Middle frontal gyrus (tissue), 1 donor: Measurements from ENCODE around the gene INTS6L.

ENCODE experiments used
- DNase-seq: peaks from one replicate; pipeline ENCODE4 v3.0.0-alpha.2; 2015; ENCODE audit warnings: low spot score; ENCODE audit errors: extremely low spot score

The INTS6L gene, protein sequence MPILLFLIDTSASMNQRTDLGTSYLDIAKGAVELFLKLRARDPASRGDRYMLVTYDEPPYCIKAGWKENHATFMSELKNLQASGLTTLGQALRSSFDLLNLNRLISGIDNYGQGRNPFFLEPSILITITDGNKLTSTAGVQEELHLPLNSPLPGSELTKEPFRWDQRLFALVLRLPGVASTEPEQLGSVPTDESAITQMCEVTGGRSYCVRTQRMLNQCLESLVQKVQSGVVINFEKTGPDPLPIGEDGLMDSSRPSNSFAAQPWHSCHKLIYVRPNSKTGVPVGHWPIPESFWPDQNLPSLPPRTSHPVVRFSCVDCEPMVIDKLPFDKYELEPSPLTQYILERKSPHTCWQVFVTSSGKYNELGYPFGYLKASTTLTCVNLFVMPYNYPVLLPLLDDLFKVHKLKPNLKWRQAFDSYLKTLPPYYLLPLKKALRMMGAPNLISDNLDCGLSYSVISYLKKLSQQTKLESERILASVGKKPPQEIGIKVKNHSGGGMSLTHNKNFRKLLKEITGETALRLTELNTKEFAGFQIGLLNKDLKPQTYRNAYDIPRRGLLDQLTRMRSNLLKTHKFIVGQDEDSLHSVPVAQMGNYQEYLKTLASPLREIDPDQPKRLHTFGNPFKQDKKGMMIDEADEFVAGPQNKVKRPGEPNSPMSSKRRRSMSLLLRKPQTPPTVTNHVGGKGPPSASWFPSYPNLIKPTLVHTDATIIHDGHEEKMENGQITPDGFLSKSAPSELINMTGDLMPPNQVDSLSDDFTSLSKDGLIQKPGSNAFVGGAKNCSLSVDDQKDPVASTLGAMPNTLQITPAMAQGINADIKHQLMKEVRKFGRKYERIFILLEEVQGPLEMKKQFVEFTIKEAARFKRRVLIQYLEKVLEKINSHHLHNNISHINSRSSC

DNA sequence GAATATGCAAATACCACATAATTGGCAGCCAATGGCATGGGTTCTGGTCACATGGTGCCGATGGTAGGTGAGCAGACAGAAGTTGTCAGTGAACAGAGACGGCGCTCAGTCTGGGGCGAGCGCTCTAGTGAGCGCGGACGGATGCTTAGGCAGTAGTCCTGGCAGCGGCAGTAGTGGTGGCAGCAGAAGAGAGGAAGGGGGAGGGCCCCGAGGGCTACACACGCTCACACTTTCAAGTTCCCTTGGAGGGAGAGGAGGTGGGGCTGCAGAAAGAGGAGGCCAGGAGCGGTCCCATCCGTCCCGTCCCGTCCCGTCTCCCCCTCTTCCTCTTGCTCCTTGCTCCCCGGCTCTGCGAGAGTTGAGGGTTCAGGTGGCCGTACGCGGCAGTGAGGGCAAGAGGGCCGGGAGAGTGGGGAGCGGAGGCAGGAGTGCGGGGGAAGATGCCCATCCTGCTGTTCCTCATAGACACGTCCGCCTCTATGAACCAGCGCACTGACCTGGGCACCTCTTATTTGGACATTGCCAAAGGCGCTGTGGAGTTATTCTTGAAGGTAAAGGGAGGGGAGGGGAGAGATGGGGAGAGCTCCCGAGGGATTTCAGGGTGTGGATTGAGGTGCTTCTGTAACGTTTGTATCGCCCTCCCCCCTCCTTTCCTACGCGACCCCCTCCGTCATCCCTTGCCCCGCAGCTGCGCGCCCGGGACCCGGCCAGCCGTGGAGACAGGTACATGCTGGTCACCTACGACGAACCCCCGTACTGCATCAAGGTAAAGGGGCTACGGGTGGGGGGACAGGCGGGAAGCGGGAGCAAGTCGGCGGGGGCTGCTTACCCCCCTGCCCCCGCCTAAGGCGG is at the start of gene INTS6L:
Gene INTS6L (plus strand): TSS at position 108 of the 852 bp plus-strand sequence. CDS start 333 bp downstream, at position 441.
- peak; percentile 55 for DNase-seq

DNA sequence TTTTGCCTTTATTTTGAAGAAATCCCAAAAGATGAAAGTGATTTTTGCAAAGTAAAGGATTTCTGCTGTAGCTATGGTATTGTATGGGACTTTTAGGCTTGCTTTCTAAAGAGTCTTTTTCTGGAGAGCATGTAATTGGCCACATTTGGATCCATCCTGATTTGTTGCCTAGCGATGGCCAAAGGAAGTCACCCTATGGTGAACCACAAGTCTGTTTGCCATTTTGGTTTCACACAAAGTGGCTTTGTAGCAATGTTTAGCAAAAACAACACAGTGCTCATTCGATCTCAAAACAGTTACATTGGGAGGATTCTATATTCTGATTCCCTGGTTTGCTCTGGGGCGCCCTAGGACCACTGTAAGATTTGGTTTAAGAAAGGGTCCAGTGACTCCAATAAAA is 44.1 kb upstream of the INTS6L start:
- DNase-seq, result no peak

DNA sequence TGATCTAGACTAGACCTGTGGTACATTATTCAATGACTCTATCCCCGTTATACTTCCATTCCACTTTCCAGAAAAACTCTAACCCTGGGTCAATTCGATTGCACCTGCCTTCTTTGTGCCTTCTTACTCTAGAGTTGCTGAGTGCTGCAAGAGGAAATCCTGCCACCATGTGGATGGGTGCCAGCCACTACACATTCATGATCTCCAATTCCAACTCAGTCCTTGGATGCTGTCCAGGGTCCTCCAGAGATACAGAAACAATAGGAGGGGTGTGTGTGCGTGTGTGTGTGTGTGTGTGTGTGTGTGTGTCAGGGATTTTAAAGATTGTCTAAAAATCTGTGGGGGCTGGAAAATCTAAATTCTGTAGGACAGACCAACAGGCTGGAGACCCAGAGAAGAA is 42.9 kb upstream of the INTS6L start:
- DNase-seq, result peak; percentile 4

DNA sequence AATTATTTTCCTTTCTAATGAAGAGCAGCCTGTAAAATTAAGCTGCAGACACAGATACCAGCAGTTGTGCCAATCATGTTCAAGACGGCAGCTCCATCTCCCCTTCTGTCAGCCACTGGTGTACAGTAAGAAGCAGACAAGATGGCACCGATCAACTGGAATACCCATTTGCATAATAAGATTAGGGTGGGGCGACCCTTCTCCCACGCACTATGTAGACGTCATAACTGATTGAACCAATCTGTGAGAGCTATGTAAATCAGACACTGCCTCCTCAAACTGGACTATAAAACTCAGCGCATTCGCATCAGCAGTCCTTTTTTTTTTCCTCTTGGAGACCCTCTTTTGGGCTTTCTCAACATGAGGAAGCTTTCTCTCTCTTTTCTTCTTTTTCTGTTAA is 40.4 kb upstream of the INTS6L start:
- DNase-seq, result no peak

DNA sequence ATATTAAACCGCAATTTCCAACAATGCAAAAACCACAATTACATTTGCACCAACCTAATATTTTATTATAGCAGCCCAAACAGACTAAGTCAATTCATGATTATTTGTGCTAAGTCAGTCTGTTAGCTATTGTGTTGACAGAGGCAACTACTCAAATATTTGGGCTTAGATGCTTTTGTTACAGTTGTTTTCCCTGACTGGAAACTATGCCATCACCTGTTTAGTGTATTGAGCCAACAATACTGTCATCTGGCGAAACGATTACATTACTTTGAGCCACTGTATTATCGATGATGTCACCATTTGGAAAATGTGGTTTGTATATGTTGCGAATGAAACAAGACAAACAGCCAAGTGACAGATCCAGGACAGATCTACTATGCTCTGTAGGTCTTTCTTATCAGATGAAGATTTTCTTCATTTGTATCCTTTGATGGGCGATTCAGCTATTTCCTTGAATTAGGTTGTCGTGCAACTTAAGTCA is 38.7 kb upstream of the INTS6L start:
- DNase-seq, result no peak

DNA sequence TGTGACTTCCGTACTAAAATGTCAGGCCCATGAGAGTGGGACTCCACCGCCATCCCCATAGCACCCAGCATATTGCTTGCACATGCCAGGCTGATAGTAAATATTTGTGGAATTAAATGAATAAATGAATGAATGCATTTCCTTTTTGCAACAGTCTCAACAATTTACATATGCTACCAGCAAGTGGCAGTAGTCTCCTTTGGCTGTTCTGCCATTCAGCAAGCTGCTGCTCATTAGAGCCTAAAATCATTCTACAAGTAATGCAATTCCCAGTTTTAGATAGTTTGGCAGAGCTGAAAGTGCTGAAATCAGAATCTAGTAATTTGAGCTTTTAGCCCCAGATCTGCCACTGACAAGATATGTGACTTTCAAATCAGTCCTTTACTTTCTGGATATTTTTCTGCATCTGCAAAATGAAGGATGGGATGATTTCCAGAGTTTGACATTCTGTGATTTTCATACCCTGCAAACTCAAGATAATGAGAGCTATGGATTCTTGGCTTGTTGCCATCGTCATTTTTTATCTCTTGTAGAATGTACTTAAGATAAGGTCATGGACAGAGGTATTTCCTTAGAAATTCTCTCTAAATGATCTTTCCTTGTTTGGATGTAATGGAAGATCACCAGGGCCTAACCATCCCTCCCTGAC is 35.7 kb upstream of the INTS6L start:
- no peak for DNase-seq

DNA sequence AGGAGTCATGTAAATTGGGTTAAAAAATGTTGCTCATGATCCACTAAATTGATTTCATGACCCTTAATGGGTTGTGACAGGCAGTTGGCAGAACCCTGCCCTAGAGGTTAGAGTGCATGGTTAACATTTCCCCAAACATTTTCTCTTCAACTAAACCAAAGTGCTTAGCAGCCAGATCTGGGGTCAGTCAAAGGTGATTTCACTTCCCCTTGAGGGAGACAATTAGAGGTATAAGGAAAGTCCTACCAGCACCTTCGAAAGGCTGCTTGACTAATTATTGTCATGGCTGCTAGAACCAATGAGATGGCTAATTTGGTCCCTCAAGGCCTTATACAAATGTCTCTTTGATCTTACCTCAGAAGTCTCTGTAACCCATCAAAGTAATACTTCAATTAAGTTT is 30.9 kb upstream of the INTS6L start:
- DNase-seq, result no peak

DNA sequence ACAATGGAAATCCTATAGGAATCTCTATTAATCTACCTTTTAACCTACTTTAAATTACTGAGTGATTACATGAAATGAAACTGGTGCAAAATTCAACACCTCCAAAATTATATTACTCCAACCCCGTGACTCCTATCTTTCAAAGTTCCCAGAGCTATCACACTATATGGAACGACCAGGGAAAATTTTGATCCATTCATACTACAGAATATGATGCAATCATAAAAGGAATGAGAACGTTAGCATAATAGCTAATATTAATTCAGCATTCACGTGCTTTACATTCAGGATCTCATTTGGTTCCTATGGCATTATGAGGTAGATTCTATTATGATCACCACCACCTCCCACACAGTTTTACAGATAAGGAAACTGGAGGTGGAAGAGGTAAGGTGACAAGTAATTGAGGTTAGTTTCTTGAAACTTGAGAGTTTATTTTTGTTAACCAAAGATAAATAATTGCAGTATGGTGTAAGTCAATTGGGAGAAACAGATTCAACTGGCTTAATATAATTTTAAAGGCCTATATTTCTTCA is 29.4 kb upstream of the INTS6L start:
- DNase-seq, result no peak

DNA sequence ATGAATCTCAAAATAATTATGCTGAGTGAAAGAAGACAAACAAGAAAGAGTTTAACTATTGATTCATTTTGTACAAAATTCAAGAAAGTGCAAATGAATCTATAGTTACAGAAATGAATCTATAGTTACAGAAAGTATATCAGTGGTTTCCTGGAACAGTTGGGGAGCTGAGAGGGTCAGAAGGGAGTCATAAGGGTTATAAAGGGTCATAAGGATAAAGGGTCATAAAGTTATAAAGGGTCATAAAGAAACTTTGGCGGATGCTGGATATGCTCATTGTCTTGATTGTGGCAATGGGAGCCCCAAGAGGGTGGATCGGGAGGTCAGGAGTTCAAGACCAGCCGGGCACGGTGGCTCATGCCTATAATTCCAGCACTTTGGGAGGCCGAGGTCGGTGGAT is 26.0 kb upstream of the INTS6L start:
- DNase-seq, result no peak

DNA sequence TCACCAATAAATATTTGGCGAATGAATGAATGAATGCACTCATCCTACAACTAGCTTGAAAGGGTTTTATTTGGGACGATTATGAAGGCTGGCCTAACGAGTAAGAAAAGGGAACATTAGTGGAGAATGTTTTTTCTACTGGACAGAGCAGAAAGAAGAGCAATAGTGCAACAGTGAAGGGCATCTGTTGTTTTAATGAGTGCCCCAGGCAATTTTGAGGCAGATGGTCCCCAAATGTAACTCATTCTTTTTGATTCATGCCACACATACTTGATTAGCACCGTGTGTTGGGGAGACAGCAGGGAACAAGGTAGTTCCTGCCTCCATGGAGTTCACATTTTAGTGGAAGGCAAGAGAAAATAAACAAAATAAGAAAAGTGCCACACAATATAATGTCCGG is 22.7 kb upstream of the INTS6L start:
- DNase-seq, result no peak

DNA sequence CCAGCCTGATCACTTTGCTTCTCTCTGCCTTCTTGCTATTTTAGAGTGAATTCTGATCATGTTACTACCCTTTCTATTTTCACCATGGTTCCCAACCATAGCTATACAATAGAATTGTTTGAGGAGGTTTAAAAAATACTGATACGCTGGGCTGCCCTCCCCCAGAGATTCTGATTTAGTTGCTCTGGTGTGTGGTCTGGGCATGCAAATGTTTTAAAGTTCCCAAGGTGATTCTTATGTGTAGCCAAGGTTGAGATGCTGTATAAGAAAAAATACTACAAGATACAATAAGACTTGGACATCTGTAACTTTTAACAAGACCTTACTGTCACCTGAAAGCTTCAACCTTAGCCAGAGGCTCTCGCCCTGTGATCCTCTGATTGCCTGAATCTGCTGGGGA is 22.2 kb upstream of the INTS6L start:
- DNase-seq, result no peak

DNA sequence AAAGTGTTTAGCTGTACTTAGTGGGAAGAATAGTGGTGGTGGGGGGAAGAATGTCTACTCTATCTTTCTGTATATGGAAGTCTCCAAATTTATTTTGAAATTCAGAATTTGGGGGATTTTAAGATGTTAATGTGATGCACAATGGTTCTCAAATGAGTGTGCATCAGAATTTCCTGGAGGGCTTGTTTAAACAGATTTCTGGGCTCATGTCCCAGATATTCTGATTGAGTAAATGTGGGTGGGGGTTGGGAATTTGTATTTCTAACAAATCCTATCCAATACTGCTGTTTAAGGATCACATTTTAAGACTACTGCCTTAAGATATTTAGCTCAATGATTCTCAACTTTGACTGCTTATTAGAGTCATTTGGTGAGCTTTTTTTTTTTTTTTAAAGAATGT is 15.1 kb upstream of the INTS6L start:
- DNase-seq, result no peak

DNA sequence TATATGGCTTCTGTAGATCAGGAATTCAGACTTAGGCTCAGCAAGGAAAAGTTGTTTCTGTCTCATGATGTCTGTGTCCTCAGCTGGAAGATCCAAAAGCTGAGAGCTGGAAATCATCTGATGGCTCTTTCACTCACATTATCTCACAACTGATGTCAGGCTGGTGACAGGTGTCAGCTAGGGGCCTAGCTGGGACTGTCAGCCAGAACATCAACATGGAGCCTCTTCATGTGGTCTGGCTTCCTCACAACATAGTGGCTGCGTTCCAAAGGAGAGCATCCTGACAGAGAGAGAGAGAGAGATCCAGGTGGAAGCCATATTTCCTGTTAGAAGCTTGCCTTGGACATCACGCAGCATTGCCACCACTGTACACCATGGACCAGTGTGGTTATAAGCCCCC is 10.6 kb upstream of the INTS6L start:
- DNase-seq, result no peak

DNA sequence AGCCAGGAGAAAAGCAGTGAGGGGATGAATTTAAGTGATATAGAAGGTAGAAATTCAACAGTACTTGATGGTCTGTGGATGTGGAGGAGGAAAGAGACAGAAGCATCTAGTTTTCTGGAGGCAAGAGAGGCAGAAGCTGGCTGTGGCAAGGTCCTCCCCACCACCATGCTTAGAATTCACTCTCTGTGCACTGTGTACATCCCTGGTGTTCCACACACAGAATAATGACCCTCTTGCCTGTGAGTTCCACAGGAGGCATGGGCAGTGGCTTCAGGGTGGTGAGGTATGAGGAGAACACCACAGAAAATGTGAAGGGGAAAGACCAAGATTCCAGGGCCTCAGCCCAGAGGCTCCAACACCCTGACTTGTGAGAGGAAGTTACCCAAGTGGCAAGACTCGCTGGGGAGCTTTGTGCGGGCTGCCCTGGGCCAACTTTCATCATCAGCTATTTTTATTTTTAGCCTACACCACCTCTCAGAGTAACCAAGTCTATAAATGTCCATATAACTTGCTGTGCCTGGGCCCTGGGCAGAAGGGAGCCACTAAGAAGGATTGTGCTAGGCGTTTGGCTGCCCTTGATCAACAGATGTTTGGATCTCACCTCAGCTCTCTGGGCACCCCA is 7.8 kb upstream of the INTS6L start:
- DNase-seq, result no peak

DNA sequence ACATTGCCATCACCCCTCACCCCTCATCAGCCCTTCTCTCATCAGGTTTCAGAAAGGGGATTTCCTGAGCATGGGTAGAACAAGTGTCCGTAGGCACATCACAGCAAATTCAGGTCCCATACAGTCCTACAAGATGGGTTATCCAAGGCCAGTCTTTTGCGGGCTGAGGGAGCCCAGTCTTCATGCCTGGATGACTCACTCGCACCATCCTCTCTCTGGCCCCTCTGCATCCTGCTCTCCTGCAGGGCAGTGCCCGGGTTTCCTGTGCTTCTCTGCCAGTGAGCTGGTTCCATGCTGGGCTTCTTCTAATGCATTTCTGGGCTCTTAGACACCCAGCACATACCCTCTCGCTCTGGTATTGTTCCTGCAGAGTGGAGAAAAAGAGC is 7.3 kb upstream of the INTS6L start:
- no peak for DNase-seq

DNA sequence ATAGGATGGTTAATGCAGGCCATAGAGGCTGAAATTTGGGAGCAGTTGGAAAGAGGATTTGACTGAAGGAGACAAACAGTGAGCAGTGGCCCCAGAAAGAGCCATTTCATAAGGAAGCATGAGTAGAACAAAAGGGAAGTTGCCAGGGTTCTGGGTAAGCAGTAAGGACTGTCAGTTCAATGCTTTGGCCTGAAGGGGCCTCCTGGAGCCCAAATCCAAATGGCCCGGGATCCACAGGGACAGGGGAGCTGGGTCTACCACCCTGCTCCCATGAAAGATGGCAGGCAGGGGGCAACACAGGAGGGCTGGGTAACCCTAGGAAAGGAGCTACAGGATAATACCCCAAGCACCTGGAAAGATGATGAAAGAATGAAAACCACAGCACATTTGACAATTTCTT is 4.1 kb upstream of the INTS6L start:
- no peak for DNase-seq

DNA sequence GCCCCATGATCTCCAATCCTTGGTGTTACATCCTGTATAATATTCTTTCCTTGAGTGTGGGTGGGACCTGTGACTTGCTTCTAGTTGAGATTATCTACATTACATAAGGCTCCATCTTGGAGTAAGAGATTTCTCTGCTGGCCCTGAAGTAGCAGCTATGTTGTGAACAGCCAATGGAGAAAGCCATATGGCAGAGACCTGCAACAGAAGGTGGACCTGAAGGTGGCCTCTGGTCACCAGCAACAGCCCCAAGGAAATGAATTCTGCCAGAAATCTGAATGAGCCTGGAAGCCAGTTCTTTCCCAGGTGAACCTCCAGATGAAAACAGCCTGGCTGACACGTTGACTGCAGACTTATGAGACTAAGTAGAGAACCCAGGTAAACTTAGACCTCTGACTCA is 2.3 kb upstream of the INTS6L start:
- DNase-seq, result no peak

DNA sequence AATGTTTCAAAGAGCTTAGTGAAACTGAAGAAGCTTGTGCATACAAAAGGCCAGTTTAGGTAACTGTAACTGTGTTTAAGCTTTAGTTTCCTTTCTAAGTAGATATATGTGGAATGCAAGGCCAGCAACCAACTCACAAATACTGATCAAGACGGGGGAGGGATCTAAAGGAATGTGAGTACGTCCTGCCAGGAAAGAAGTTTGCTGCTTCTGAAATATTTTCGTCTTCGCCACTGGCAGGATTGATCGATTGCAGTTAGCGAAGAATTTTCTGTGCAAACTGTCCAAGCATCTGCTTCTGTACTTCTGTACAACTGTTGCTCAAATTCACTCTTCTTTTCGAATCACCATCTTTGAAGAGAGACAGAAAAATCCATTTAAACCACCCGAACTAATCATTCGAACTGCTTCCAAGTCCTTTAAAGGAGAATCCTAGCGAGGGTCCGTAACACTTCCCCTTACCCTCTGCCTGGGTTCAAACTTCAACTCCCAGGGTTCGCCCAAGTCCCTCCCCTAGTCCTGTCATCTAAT is 373 bp upstream of the INTS6L start:
- DNase-seq, result no peak

DNA sequence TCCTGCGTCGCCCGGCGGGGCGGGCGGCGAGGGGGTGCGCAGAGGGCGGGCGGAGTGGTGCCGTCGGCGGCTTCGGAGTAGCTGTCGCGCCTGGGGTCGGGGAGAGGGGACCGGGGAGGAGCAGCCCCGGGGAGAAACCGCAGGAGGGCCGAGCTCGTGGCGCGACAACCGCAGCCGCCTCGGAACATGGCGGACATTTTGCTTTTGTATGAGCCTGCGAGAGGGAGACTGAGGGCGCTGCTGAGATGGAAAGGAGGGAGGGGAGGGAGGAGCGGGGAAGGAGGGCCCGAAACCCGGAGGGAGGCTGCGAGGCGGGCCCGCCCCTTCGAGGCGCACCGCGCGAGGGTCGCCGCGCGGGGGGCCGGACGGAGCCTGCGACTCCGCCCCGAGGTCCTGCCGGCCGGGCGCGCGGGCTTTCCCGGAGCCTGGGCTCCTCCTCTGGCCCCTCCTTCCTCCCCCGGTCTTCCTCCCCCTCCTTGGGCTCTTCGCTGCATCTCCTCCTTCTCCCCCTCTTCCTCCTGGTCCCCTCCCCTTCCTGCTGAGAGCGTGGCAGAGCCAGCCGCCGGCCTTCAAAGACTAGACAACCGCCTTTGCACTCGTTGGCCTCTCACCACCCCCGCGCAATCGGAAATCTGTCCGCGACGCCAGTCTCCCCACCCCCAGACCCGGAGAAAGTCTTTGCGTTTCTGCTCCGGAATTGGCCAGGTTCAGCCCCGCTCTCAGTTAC is 1.1 kb downstream of the INTS6L start:
- peak; percentile 51 for DNase-seq
